ENCODE measurements around the gene RGS12. TPM values are rescaled to one million over a fixed set of nuclear protein-coding genes. Genes with fewer than 3 reads are reported as not detected.

Gene RGS12
- total RNA-seq, 1 donor from 2014 or later, result 21.9 TPM

- no peaks in the 10 kb centered on the region for H3K9me3 Mint-ChIP-seq (ENCODE audit: unreplicated experiment)
- no peaks in the 10 kb centered on the region for H3K27me3 ChIP-seq (ENCODE audit: insufficient read depth, low read length)
- H3K36me3 Mint-ChIP-seq (ENCODE audit: low read depth, unreplicated experiment), result peaks cover 8% of the 10 kb centered on the region
- no peaks in the 10 kb centered on the region for H3K4me1 Mint-ChIP-seq (ENCODE audit: low read depth, unreplicated experiment)
- H2AFZ ChIP-seq (ENCODE audit: low read depth, low read length), result no peak overlapping the region
- no peak overlapping the region for H3K4me3 ChIP-seq (ENCODE audit: insufficient read depth, low read depth, low read length)
- no peak for FAIRE-seq
- H3K27ac ChIP-seq (ENCODE audit: low read depth, low read length), result no peak overlapping the region
- H3K36me3 ChIP-seq (ENCODE audit: insufficient read depth, low read length), result no peaks in the 10 kb centered on the region
- H3K9ac ChIP-seq (ENCODE audit: low read length), result no peak overlapping the region
- no peaks in the 10 kb centered on the region for H3K9me3 ChIP-seq (ENCODE audit: insufficient read depth, low read depth, low read length)
- DNase-seq (ENCODE audit: low read depth), result no peak
- no peaks in the 10 kb centered on the region for H3K79me2 ChIP-seq (ENCODE audit: insufficient read depth, low read length)
- no peak overlapping the region for H3K4me2 ChIP-seq (ENCODE audit: low read length)
- no peak overlapping the region for H3K27ac Mint-ChIP-seq (ENCODE audit: unreplicated experiment)
- TF ChIP-seq EZH2 (IDR thresholded peaks at IDR 0.05; ENCODE audit: insufficient read depth, low read length) (no peak), CTCF (IDR thresholded peaks at IDR 0.05; ENCODE audit: insufficient read depth, low read depth, low read length) (no peak)
- no peaks in the 10 kb centered on the region for H4K20me1 ChIP-seq (ENCODE audit: insufficient read depth, low read length)
- no peaks in the 10 kb centered on the region for H3K27me3 Mint-ChIP-seq (ENCODE audit: low read depth, unreplicated experiment)
- peaks cover 2% of the 10 kb centered on the region for H3K4me1 ChIP-seq (ENCODE audit: insufficient read depth, low read length)
- no peak overlapping the region for H3K4me3 Mint-ChIP-seq (ENCODE audit: unreplicated experiment)
Measured at GRCh38 chr4:3252831-3253641, 39.8 kb upstream of the RGS12 start.

- Histone ChIP-seq H3K9me3 (ENCODE audit: insufficient read depth, low read depth, low read length) (no peaks in the 10 kb centered on the region), H3K9ac (ENCODE audit: low read length) (no peak overlapping the region), H3K4me1 (ENCODE audit: insufficient read depth, low read length) (peaks cover 5% of the 10 kb centered on the region), H3K79me2 (ENCODE audit: insufficient read depth, low read length) (no peaks in the 10 kb centered on the region), H4K20me1 (ENCODE audit: insufficient read depth, low read length) (no peaks in the 10 kb centered on the region), H3K4me3 (ENCODE audit: insufficient read depth, low read depth, low read length) (no peak overlapping the region), H3K4me2 (ENCODE audit: low read length) (no peak overlapping the region), H3K27me3 (ENCODE audit: insufficient read depth, low read length) (no peaks in the 10 kb centered on the region), H3K27ac (ENCODE audit: low read depth, low read length) (no peak overlapping the region), H3K36me3 (ENCODE audit: insufficient read depth, low read length) (no peaks in the 10 kb centered on the region), H2AFZ (ENCODE audit: low read depth, low read length) (no peak overlapping the region)
- TF ChIP-seq EZH2 (IDR thresholded peaks at IDR 0.05; ENCODE audit: insufficient read depth, low read length), result no peak
- no peak for TF ChIP-seq CTCF (IDR thresholded peaks at IDR 0.05; ENCODE audit: insufficient read depth, low read depth, low read length)
- H3K27ac Mint-ChIP-seq (ENCODE audit: unreplicated experiment), result no peak overlapping the region
- H3K9me3 Mint-ChIP-seq (ENCODE audit: unreplicated experiment), result no peaks in the 10 kb centered on the region
- H3K36me3 Mint-ChIP-seq (ENCODE audit: low read depth, unreplicated experiment), result peaks cover 10% of the 10 kb centered on the region
- FAIRE-seq (no peak), DNase-seq (ENCODE audit: low read depth) (no peak)
- no peaks in the 10 kb centered on the region for H3K27me3 Mint-ChIP-seq (ENCODE audit: low read depth, unreplicated experiment)
- H3K4me3 Mint-ChIP-seq (ENCODE audit: unreplicated experiment), result no peak overlapping the region
- H3K4me1 Mint-ChIP-seq (ENCODE audit: low read depth, unreplicated experiment), result no peaks in the 10 kb centered on the region
Measured at GRCh38 chr4:3253808-3254207, 39.0 kb upstream of the RGS12 start.
